Neuron (in vitro differentiated cells): ENCODE data around the gene MLLT6.
A peak's percentile ranks its signal among the peaks of the same experiment; 100 is the strongest.

Source experiments
- H2AFZ ChIP-seq: one replicate; pipeline ENCODE4 v1.6.1; 2013; ENCODE audit warnings: low read depth, mild to moderate bottlenecking, inconsistent platforms, low read length, moderate library complexity
- H3K27me3 ChIP-seq: one replicate; pipeline ENCODE4 v1.6.1; 2013; ENCODE audit warnings: low read length; ENCODE audit not compliant: insufficient read depth
- H3K36me3 ChIP-seq: one replicate; pipeline ENCODE4 v1.6.1; 2013; ENCODE audit warnings: low read length; ENCODE audit not compliant: insufficient read depth
- H3K4me1 ChIP-seq: one replicate; pipeline ENCODE4 v1.6.1; 2013; ENCODE audit warnings: low read length; ENCODE audit not compliant: insufficient read depth
- H3K4me3 ChIP-seq: 2 replicates; pipeline ENCODE4 v1.5.1; 2013; ENCODE audit warnings: mild to moderate bottlenecking, low read length, moderate library complexity
- H3K9me3 ChIP-seq: one replicate; pipeline ENCODE4 v1.6.1; 2013; ENCODE audit warnings: low read length

Gene MLLT6

DNA sequence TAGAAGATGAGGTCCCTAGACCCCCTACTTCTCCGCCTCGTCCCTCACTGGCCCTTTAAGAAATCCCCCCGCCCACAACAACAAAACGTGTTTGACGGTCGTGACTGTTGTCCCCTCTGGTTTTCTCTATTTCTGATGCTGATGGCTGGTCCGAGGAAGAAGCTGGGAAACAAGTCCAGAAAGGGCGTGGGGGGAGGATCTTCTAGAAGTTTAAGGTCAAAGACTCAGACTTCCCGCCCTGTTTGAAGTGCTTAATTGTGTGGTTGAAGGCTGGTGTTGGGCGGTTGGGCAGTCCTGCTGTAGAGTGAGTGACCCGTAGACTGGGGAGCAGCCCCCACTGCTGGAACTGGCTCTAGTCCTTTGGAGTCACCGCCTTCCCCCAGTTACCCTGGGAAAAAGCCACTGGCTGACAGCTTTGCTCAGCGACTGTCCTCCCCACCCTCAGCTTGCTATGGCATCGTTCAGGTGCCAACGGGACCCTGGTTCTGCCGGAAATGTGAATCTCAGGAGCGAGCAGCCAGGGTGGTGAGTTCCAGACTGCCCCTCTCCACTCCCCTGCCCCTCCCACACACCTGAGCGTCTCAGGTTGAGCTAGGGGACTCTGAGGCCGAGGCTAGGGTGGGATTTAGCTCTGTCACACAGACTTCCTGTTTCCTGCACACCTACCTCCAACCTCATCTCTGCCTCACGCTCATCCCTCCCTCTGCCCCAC, 1.6 kb downstream of the MLLT6 start:
- H3K4me3 ChIP-seq: peak overlapping the region; percentile 69
- H3K9me3 ChIP-seq: no peaks in the 10 kb centered on the region
- H3K36me3 ChIP-seq: peaks cover 32% of the 10 kb centered on the region
- peaks cover 27% of the 10 kb centered on the region for H3K4me1 ChIP-seq
- H3K27me3 ChIP-seq: no peaks in the 10 kb centered on the region
- no peak overlapping the region for H2AFZ ChIP-seq

DNA sequence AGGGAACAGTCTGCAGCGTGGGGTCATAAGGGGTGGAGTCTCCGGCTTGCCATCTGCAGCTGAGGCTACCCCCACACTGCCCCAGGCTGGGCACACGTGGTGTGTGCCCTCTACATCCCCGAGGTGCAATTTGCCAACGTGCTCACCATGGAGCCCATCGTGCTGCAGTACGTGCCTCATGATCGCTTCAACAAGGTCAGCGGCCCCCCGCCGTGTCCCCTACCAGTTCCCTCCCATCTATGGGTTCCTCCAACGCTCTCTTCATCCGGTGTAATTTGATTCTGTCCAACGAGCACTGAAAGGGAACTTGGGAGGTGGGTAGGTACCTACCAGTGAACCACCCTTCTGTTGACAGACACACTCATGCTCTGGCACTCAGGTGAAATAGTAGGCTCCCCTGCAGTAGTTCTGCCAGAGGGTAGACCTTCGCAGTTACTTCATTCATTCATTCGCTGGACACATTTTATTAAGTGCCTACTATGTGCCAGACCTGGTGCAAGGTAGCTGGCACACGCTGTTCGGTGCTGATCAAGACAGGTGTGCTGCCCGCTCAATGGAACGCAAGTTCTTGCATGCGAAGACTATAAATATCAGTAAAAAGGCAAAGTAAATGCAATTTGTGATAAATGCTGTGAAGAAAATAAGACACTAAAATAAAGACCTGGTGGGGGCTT, 2.7 kb downstream of the MLLT6 start:
- Histone ChIP-seq H2AFZ (no peak overlapping the region), H3K4me3 (no peak overlapping the region), H3K36me3 (peaks cover 38% of the 10 kb centered on the region), H3K27me3 (no peaks in the 10 kb centered on the region), H3K4me1 (peaks cover 22% of the 10 kb centered on the region), H3K9me3 (no peaks in the 10 kb centered on the region)

DNA sequence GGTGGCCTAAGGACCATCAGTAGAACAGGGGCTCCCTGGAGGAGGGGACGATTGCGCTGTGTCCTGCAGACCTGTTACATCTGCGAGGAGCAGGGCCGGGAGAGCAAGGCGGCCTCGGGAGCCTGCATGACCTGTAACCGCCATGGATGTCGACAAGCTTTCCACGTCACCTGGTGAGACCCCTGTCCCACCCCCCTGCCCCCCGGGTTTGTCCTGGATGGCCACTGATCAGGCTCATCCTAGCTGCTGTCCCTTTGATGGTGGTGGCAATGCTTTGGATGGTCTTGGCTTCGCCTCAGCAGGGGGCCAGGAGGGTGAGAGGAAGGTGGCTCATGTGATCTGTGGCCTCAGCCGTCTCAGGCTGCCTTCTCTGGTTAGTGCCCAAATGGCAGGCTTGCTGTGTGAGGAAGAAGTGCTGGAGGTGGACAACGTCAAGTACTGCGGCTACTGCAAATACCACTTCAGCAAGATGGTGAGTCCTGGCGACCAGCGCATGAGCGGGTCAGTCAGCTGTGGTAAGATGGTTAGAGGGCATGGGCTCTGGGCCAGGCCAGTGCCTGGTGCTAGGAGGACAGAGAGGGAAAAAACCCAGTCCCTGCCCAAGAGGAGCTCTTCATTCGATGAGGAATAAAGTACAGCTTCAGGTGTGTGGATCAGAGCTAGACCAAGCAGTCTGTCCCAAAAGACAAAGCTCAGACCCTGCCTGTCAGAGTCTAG, 4.2 kb downstream of the MLLT6 start:
- H3K4me1 ChIP-seq: peaks cover 13% of the 10 kb centered on the region
- H3K27me3 ChIP-seq: no peaks in the 10 kb centered on the region
- H3K36me3 ChIP-seq: peaks cover 49% of the 10 kb centered on the region
- H3K4me3 ChIP-seq: no peak overlapping the region
- no peak overlapping the region for H2AFZ ChIP-seq
- H3K9me3 ChIP-seq: no peaks in the 10 kb centered on the region

DNA sequence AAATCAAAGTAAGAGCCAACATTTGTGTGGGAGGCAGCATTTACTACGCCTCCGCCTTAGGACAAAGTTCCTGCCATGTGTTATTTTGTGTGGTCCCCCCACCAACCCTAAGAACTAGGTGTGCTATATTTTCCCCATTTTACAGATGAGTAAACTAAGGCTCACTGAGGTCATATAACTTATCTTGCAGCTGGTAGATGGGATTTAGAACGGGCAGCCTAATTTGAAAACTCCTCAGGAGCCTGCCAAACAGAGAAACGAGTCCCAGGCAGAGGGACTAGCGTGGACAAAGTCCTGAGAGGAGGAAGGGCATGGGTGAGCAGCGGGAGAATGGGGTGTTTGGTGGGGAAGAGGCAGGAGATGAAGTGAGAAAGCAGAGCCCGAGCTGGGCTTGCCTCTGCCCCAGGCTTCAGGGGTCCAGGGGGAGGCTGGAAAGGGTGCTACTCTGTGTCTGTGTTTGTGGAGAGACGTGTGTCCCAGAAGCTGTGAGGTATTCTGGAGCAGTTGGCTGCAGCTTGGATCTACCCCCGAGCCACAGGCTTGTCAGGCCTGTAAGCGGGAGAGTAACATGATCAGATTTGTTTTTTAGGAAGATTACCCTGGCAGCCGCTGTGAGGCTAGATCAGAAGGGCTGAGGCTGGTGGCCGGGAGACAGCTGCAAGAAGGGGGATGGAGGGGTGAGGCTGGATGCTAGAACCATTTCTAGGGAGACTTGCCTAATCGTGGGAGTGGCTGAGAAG, 5.0 kb downstream of the MLLT6 start:
- no peak overlapping the region for H2AFZ ChIP-seq
- H3K4me1 ChIP-seq: peaks cover 10% of the 10 kb centered on the region
- H3K36me3 ChIP-seq: peaks cover 53% of the 10 kb centered on the region
- no peak overlapping the region for H3K4me3 ChIP-seq
- H3K9me3 ChIP-seq: no peaks in the 10 kb centered on the region
- H3K27me3 ChIP-seq: no peaks in the 10 kb centered on the region

DNA sequence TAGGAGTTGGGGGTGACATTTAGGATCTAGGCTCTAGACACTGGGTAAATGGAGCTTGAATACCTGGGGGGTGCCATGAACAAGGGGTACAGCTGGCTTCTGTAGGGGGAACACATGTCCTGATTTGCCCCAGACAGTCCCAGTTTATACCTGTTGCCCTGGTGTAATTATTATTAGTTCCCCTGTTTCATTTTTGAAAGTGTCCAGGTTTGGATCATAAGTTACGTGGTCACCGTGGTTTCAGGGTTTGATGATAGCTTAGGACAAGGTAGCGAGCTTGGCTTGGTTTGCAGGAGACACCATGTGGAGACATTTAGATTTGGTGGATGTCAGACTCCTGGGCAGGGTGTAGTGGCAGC, 5.5 kb downstream of the MLLT6 start:
- Histone ChIP-seq H3K9me3 (no peaks in the 10 kb centered on the region), H3K4me1 (peaks cover 10% of the 10 kb centered on the region), H3K4me3 (no peak overlapping the region), H3K27me3 (no peaks in the 10 kb centered on the region), H2AFZ (no peak overlapping the region), H3K36me3 (peaks cover 58% of the 10 kb centered on the region)

DNA sequence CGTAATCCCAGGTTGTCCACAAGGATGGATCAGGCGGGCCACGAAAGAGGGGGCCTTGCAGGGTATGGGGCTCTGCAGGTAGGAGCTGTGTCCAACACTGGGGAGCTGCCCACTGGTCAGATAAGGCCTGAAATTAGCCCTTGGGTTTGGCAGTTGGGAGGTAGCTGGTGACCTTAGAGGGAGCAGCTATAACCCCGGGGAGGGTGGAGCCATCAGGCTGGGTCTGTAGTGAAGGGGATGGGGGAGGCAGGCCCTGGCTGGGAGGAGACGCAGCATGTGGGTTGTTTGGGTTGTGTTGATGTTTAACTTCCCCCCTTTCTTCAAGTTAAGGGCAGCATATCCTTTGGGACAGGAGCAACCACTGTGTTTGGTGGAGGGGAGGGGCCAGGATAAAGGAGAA, 5.9 kb downstream of the MLLT6 start:
- no peak overlapping the region for H3K4me3 ChIP-seq
- no peaks in the 10 kb centered on the region for H3K27me3 ChIP-seq
- H3K9me3 ChIP-seq: no peaks in the 10 kb centered on the region
- H2AFZ ChIP-seq: no peak overlapping the region
- H3K4me1 ChIP-seq: peaks cover 10% of the 10 kb centered on the region
- peaks cover 62% of the 10 kb centered on the region for H3K36me3 ChIP-seq

DNA sequence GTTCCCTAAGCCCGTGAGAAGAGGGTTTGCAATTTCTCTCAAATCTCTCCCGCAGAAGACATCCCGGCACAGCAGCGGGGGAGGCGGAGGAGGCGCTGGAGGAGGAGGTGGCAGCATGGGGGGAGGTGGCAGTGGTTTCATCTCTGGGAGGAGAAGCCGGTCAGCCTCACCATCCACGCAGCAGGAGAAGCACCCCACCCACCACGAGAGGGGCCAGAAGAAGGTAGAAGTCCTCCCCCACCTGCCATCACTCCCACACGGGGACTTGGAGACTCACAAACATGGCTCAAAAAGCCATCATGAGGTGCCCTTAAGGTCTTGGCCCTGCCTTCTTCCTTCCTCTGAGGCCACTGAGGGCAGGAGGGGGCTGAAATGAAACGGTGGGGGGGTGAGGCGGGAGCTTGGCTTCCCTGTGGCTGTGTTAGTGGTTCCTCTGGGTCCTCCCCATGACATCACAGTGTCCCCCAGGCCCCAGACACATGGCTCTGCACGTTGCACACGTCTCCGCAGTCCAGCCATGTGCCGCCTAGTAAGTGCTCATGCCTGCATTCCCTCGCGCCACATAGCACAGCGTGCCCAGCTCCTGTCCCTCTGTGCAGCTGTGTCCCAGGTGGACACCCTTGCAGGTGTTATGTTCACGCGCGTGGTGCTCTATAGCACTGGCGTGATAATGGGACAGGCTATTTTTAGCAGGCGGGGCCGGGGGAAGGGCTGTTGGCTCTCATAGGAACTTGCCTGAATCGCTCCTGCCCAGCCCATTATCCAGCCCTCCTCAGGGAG, 6.9 kb downstream of the MLLT6 start:
- Histone ChIP-seq H3K36me3 (peaks cover 70% of the 10 kb centered on the region), H3K4me1 (no peaks in the 10 kb centered on the region), H3K4me3 (no peak overlapping the region), H3K9me3 (no peaks in the 10 kb centered on the region), H2AFZ (no peak overlapping the region), H3K27me3 (no peaks in the 10 kb centered on the region)

DNA sequence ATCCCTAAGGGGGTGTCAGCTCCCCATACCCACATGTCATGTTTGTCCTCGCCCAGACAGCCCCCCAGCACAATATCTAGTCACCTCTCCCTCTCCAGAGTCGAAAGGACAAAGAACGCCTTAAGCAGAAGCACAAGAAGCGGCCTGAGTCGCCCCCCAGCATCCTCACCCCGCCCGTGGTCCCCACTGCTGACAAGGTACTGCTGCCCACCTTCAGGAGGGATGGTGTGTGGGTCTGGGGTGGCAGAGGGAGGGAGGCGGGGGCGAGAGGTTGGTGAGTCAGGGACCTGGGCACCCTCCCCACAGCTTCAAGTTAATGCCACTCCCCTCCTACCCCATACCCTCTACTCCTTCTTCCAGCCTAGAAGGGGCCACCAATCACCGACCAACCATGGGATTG, 7.5 kb downstream of the MLLT6 start:
- H3K36me3 ChIP-seq: peaks cover 72% of the 10 kb centered on the region

GRCh38 chr17:38713456-38714075, 8.5 kb downstream of the MLLT6 start:
- H3K4me1 ChIP-seq: no peaks in the 10 kb centered on the region
- no peak overlapping the region for H2AFZ ChIP-seq
- peaks cover 70% of the 10 kb centered on the region for H3K36me3 ChIP-seq
- no peaks in the 10 kb centered on the region for H3K9me3 ChIP-seq
- H3K27me3 ChIP-seq: no peaks in the 10 kb centered on the region
- no peak overlapping the region for H3K4me3 ChIP-seq

More for the DNA sequence above, 7.5 kb downstream of the MLLT6 start:
- no peak overlapping the region for H2AFZ ChIP-seq
- no peaks in the 10 kb centered on the region for H3K27me3 ChIP-seq
- no peak overlapping the region for H3K4me3 ChIP-seq
- H3K9me3 ChIP-seq: no peaks in the 10 kb centered on the region
- H3K4me1 ChIP-seq: no peaks in the 10 kb centered on the region

GRCh38 chr17:38715216-38715943, 10.3 kb downstream of the MLLT6 start:
- Histone ChIP-seq H3K36me3 (peaks cover 68% of the 10 kb centered on the region), H2AFZ (no peak overlapping the region), H3K4me1 (no peaks in the 10 kb centered on the region), H3K4me3 (no peak overlapping the region), H3K9me3 (no peaks in the 10 kb centered on the region), H3K27me3 (no peaks in the 10 kb centered on the region)

DNA sequence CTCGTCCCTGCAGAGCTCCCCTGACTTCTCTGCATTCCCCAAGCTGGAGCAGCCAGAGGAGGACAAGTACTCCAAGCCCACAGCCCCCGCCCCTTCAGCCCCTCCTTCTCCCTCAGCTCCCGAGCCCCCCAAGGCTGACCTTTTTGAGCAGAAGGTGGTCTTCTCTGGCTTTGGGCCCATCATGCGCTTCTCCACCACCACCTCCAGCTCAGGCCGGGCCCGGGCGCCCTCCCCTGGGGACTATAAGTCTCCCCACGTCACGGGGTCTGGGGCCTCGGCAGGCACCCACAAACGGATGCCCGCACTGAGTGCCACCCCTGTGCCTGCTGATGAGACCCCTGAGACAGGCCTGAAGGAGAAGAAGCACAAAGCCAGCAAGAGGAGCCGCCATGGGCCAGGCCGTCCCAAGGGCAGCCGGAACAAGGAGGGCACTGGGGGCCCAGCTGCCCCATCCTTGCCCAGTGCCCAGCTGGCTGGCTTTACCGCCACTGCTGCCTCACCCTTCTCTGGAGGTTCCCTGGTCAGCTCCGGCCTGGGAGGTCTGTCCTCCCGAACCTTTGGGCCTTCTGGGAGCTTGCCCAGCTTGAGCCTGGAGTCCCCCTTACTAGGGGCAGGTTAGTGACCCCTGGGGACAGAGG, 11.4 kb downstream of the MLLT6 start:
- Histone ChIP-seq H2AFZ (no peak overlapping the region), H3K27me3 (no peaks in the 10 kb centered on the region), H3K4me1 (no peaks in the 10 kb centered on the region), H3K9me3 (no peaks in the 10 kb centered on the region), H3K36me3 (peaks cover 71% of the 10 kb centered on the region), H3K4me3 (no peak overlapping the region)
